Testis (tissue), 3 donors: Measurements from ENCODE around the gene SYT12. TPM values are rescaled to one million over a fixed set of nuclear protein-coding genes. Genes with fewer than 3 reads are reported as not detected.

Experiments used
- DNase-seq: peaks from one replicate; pipeline ENCODE4 v3.0.0-alpha.2; 2019
- H3K27ac ChIP-seq, 2 donors: fragments of 200-600 bp; sonication (generic); one replicate each; pipeline ENCODE4 v1.5.1; 2019
- H3K27me3 ChIP-seq: fragments of 200-600 bp; sonication (generic); one replicate; pipeline ENCODE4 v1.5.1; 2019
- H3K36me3 ChIP-seq: fragments of 200-600 bp; sonication (generic); one replicate; pipeline ENCODE4 v1.5.1; 2017; ENCODE audit warnings: low read depth; ENCODE audit errors: missing control alignments
- H3K4me1 ChIP-seq: fragments of 200-600 bp; sonication (generic); one replicate; pipeline ENCODE4 v1.5.1; 2019
- H3K4me3 ChIP-seq, 2 donors: fragments of 200-600 bp; sonication (generic); one replicate each; pipeline ENCODE4 v1.5.1; 2017 to 2019
- H3K9me3 ChIP-seq: fragments of 200-600 bp; sonication (generic); one replicate; pipeline ENCODE4 v1.5.1; 2017
- CTCF ChIP-seq, 3 experiments: fragments of 450-650 bp in 2 of 3; fragments of 200-600 bp in 1 of 3; sonication (generic) in 1 of 3; IDR thresholded peaks; one replicate each; pipeline ENCODE4 v1.5.1; 2016 to 2019; ENCODE audit warnings: antibody characterized with exemption in 3 of 3, mild to moderate bottlenecking in 2 of 3, moderate library complexity in 1 of 3
- POLR2A ChIP-seq: fragments of 450-650 bp; IDR thresholded peaks from one replicate; pipeline ENCODE4 v1.6.1; 2017; ENCODE audit warnings: antibody characterized with exemption, mild to moderate bottlenecking, moderate library complexity
- WGBS, 2 donors: methylation state at CpG; one replicate each; pipeline ENCODE4 v1.1.5; 2018; 5-methylcytosine and 5-hydroxymethylcytosine counted together
- intact Hi-C: fragments of 100-400 bp; cut with DNase I; formaldehyde crosslinking; loops from one replicate; pipeline ENCODE4 v1.15.1; 2023; ENCODE audit warnings: low total_unique reads
- polyA plus RNA-seq: library from polyadenylated mRNA; stranded (reverse); fragments of 350-450 nt; fragmentation: Illumina TruSeq; extraction: RNeasy Lipid Tissue Mini Kit (QIAGEN cat#74804); gene quantifications from one replicate; pipeline ENCODE4 v1.2.3, GENCODE V29; 2014; ENCODE audit warnings: low read depth, low replicate concordance; ENCODE audit not compliant: insufficient read depth
- total RNA-seq, 2 donors: library from RNA; depleted of rRNA; stranded (reverse); fragments of >200 nt; gene quantifications; one replicate each; pipeline ENCODE4 v1.2.3, GENCODE V29; 2016

SYT12 gene
- total and polyA plus RNA-seq, 3 donors from 2014 or later, result 3.4 to 4.2 (median 3.7) TPM

- DNase-seq, result no peak
- no peaks in the 10 kb centered on the region for H3K27me3 ChIP-seq
- no peak for TF ChIP-seq CTCF (IDR thresholded peaks at IDR 0.05)
- H3K4me3 ChIP-seq, result no peak overlapping the region
- no peaks in the 10 kb centered on the region for H3K36me3 ChIP-seq
- no peaks in the 10 kb centered on the region for H3K9me3 ChIP-seq
- intact Hi-C loops, result no loop called here
- no peaks in the 10 kb centered on the region for H3K4me1 ChIP-seq
- no peak overlapping the region for H3K27ac ChIP-seq
- WGBS, 2 donors, result 59 to 61% methylated on average over 6 of the region's 6 CpGs
These were observed 56.3 kb downstream of the SYT12 start for GRCh38 chr11:67079065-67079705.

- intact Hi-C loops, result no loop called here
- Histone ChIP-seq H3K4me3 (no peak overlapping the region), H3K36me3 (no peaks in the 10 kb centered on the region), H3K27ac (no peak overlapping the region), H3K27me3 (no peaks in the 10 kb centered on the region), H3K4me1 (no peaks in the 10 kb centered on the region), H3K9me3 (no peaks in the 10 kb centered on the region)
- TF ChIP-seq POLR2A (no peak), CTCF (IDR thresholded peaks at IDR 0.05) (no peak)
- WGBS, 2 donors, result 53 to 66% methylated on average over 20 of the region's 20 CpGs
- DNase-seq, result no peak
These were observed 59.3 kb downstream of the SYT12 start for GRCh38 chr11:67082071-67082791.

GRCh38 chr11:67083786-67084366 lies 60.9 kb downstream of the SYT12 start:
- intact Hi-C loops, result no loop called here
- no peak overlapping the region for H3K4me3 ChIP-seq
- TF ChIP-seq POLR2A (no peak), CTCF (IDR thresholded peaks at IDR 0.05) (no peak)
- H3K9me3 ChIP-seq, result no peaks in the 10 kb centered on the region
- DNase-seq, result no peak
- no peaks in the 10 kb centered on the region for H3K27me3 ChIP-seq
- H3K36me3 ChIP-seq, result no peaks in the 10 kb centered on the region
- H3K27ac ChIP-seq, result no peak overlapping the region
- H3K4me1 ChIP-seq, result no peaks in the 10 kb centered on the region
- WGBS, 2 donors, result 90 to 92% methylated on average over 8 of the region's 8 CpGs

- no peak for DNase-seq
- 91 to 96% methylated on average over 4 to 5 of the region's 5 CpGs for WGBS, 2 donors
- TF ChIP-seq CTCF (IDR thresholded peaks at IDR 0.05) (no peak), POLR2A (no peak)
- Histone ChIP-seq H3K4me1 (no peaks in the 10 kb centered on the region), H3K36me3 (no peaks in the 10 kb centered on the region), H3K9me3 (no peaks in the 10 kb centered on the region), H3K4me3 (no peak overlapping the region), H3K27me3 (no peaks in the 10 kb centered on the region), H3K27ac (no peak overlapping the region)
- intact Hi-C loops, result no loop called here
These were observed 62.7 kb downstream of the SYT12 start for GRCh38 chr11:67085617-67086016.
